ENCODE measurements around the gene ALDH3A1. TPM values are rescaled to one million over a fixed set of nuclear protein-coding genes. Genes with fewer than 3 reads are reported as not detected.

Gene ALDH3A1
- total RNA-seq, 1 donor from 2014 or later = 24.2 TPM

GRCh38 chr17:19702217-19702641 is 45.9 kb downstream of the ALDH3A1 start:
- no peak for TF ChIP-seq CTCF (IDR thresholded peaks at IDR 0.05; ENCODE audit: insufficient read depth, low read length, severe bottlenecking)
- FAIRE-seq (no peak), DNase-seq (ENCODE audit: low read depth) (no peak)
- H3K27me3 ChIP-seq (ENCODE audit: control insufficient read depth, insufficient read depth, low read length) = no peaks in the 10 kb centered on the region
- H3K36me3 ChIP-seq (ENCODE audit: control insufficient read depth, insufficient read depth, low read length) = no peaks in the 10 kb centered on the region
- H3K4me3 ChIP-seq (ENCODE audit: low read depth, low read length) = no peak overlapping the region

Other genes with a start within 250 kb of the ALDH3A1 start
- 1.3 and 1.6 TPM in 2 replicates for gene SLC47A1, start 214.4 kb downstream of the ALDH3A1 start, total RNA-seq
- 142 and 174 TPM in 2 replicates for gene ALDH3A2, start 99.5 kb downstream of the ALDH3A1 start, total RNA-seq
- 0.77 and 0.79 TPM in 2 replicates for gene SLC47A2, start 31.7 kb downstream of the ALDH3A1 start, total RNA-seq
- 14.7 and 24.5 TPM in 2 replicates for gene ULK2, start 119.6 kb upstream of the ALDH3A1 start, total RNA-seq
- gene AKAP10, start 229.5 kb upstream of the ALDH3A1 start, total RNA-seq = 17.9 and 19.1 TPM in 2 replicates